Measurements from ENCODE around the gene SPAG16. TPM values are rescaled to one million over a fixed set of nuclear protein-coding genes. Genes with fewer than 3 reads are reported as not detected.
A peak's percentile ranks its signal among the peaks of the same experiment; 100 is the strongest.

SPAG16 gene
- total RNA-seq, 1 donor from 2014 or later: 18.1 TPM

DNA sequence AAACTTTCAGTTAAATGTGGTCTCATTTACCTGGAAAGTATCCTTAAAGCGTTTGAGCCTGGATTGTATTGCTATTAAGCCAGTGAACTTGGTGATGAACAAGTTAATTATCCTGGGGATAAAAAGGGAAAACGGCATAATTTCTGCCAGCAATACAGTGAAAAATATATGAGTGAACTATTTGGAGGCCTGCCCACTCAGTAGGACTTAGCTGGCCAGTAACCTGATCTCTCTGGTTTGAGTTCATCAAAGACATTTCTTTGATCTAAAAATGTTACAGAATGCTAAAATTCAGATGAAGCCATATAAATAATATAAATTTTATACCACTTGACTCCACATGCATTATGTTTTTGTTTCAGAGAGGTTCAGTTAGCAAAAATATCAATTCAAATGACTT is 885.5 kb downstream of the SPAG16 start:
- H3K4me3 Mint-ChIP-seq (ENCODE audit: unreplicated experiment): no peak overlapping the region
- no peaks in the 10 kb centered on the region for H3K9me3 Mint-ChIP-seq (ENCODE audit: unreplicated experiment)
- H3K36me3 Mint-ChIP-seq (ENCODE audit: unreplicated experiment): no peaks in the 10 kb centered on the region
- no peaks in the 10 kb centered on the region for H3K27me3 Mint-ChIP-seq (ENCODE audit: unreplicated experiment)
- H3K27ac Mint-ChIP-seq (ENCODE audit: unreplicated experiment): no peak overlapping the region
- no peak for DNase-seq
- H3K4me1 Mint-ChIP-seq (ENCODE audit: low read depth, unreplicated experiment): no peaks in the 10 kb centered on the region
- TF ChIP-seq CTCF (IDR thresholded peaks at IDR 0.05; ENCODE audit: partially characterized antibody, unreplicated experiment): no peak

DNA sequence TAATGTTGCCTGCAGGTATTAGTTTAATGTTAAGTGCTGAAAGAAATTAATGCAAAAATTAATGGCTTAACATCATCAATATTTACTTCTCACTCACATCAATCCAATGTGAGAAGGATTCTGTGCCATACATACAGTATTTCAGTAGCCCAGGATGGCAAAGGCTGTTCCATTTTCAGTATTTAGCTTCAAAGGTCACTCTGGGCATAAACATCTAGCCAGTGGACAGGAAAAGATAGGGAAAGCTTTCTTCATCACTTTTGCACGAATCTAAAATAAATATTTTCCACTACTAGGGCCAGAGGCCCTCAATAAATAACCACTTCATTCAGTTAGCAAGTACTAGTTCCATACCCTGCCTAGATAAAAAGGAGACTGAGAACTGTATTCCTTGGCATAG is 890.3 kb downstream of the SPAG16 start:
- Mint-ChIP-seq H3K4me1 (ENCODE audit: low read depth, unreplicated experiment) (peaks cover 4% of the 10 kb centered on the region), H3K4me3 (ENCODE audit: unreplicated experiment) (no peak overlapping the region), H3K36me3 (ENCODE audit: unreplicated experiment) (no peaks in the 10 kb centered on the region), H3K27me3 (ENCODE audit: unreplicated experiment) (no peaks in the 10 kb centered on the region), H3K9me3 (ENCODE audit: unreplicated experiment) (no peaks in the 10 kb centered on the region), H3K27ac (ENCODE audit: unreplicated experiment) (no peak overlapping the region)
- DNase-seq: no peak
- TF ChIP-seq CTCF (IDR thresholded peaks at IDR 0.05; ENCODE audit: partially characterized antibody, unreplicated experiment): no peak

- Mint-ChIP-seq H3K27ac (ENCODE audit: unreplicated experiment) (no peak overlapping the region), H3K4me3 (ENCODE audit: unreplicated experiment) (no peak overlapping the region)
- DNase-seq: no peak
Observed at GRCh38 chr2:214180071-214180470, 895.8 kb downstream of the SPAG16 start.

DNA sequence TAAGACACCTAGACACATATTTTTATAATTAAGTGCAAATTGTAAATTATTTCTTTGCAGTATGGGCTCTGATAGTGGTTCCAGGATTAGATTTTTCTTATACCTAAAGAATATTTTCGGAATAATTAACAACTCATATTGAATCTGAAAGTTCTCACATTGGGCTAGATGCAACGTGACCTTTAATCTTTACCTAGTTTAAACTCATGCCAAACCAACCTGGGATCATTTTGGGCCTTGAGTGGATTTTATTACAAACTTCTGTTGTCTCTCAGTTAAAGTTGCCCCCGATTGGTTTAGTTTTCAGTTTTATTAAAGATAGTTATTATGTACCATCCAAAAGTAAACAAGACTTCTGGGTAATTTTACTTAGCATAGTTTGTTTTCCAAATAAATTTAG is 896.4 kb downstream of the SPAG16 start:
- Mint-ChIP-seq H3K4me1 (ENCODE audit: low read depth, unreplicated experiment) (peaks cover 19% of the 10 kb centered on the region), H3K36me3 (ENCODE audit: unreplicated experiment) (no peaks in the 10 kb centered on the region)

More at GRCh38 chr2:214180071-214180470, 895.8 kb downstream of the SPAG16 start:
- peaks cover 14% of the 10 kb centered on the region for H3K4me1 Mint-ChIP-seq (ENCODE audit: low read depth, unreplicated experiment)
- H3K36me3 Mint-ChIP-seq (ENCODE audit: unreplicated experiment): no peaks in the 10 kb centered on the region
- no peak for TF ChIP-seq CTCF (IDR thresholded peaks at IDR 0.05; ENCODE audit: partially characterized antibody, unreplicated experiment)
- H3K27me3 Mint-ChIP-seq (ENCODE audit: unreplicated experiment): no peaks in the 10 kb centered on the region
- no peaks in the 10 kb centered on the region for H3K9me3 Mint-ChIP-seq (ENCODE audit: unreplicated experiment)

GRCh38 chr2:214184461-214184860 is 900.2 kb downstream of the SPAG16 start:
- no peak for TF ChIP-seq CTCF (IDR thresholded peaks at IDR 0.05; ENCODE audit: partially characterized antibody, unreplicated experiment)
- H3K4me1 Mint-ChIP-seq (ENCODE audit: low read depth, unreplicated experiment): peaks cover 31% of the 10 kb centered on the region
- peak overlapping the region; percentile 32 for H3K4me3 Mint-ChIP-seq (ENCODE audit: unreplicated experiment)
- peaks cover 6% of the 10 kb centered on the region for H3K27me3 Mint-ChIP-seq (ENCODE audit: unreplicated experiment)
- H3K36me3 Mint-ChIP-seq (ENCODE audit: unreplicated experiment): no peaks in the 10 kb centered on the region
- peak overlapping the region; percentile 89 for H3K27ac Mint-ChIP-seq (ENCODE audit: unreplicated experiment)
- peaks cover 6% of the 10 kb centered on the region for H3K9me3 Mint-ChIP-seq (ENCODE audit: unreplicated experiment)
- DNase-seq: no peak

More for the DNA sequence above, 896.4 kb downstream of the SPAG16 start:
- H3K9me3 Mint-ChIP-seq (ENCODE audit: unreplicated experiment): peaks cover 4% of the 10 kb centered on the region
- no peak for TF ChIP-seq CTCF (IDR thresholded peaks at IDR 0.05; ENCODE audit: partially characterized antibody, unreplicated experiment)
- DNase-seq: no peak
- no peak overlapping the region for H3K27ac Mint-ChIP-seq (ENCODE audit: unreplicated experiment)
- H3K27me3 Mint-ChIP-seq (ENCODE audit: unreplicated experiment): peaks cover 4% of the 10 kb centered on the region
- no peak overlapping the region for H3K4me3 Mint-ChIP-seq (ENCODE audit: unreplicated experiment)
